H1 (cell line): ENCODE results near the gene PLCB4. TPM values are rescaled to one million over a fixed set of nuclear protein-coding genes. Genes with fewer than 3 reads are reported as not detected.

Source experiments
- CTCF ChIA-PET: fragments of 300-600 bp; sonication (Branson Sonifier 250); formaldehyde crosslinking; loops from one replicate; lab custom pipeline; 2021; ENCODE audit not compliant: partially characterized antibody; lab: Charles Lee
- POLR2A ChIA-PET: fragments of 300-600 bp; sonication (Branson Sonifier 250); formaldehyde crosslinking; loops from one replicate; lab custom pipeline; 2021; ENCODE audit warnings: inconsistent platforms; ENCODE audit not compliant: partially characterized antibody; lab: Charles Lee
- DNase-seq, 2 experiments: peaks; one replicate each; pipeline versions ENCODE4 v3.0.0 to v3.0.0-alpha.2; 2010 to 2022; ENCODE audit warnings: low spot score in 2 of 2, low read depth in 1 of 2, mixed read lengths in 1 of 2
- FAIRE-seq: peaks from 2 replicates; lab custom pipeline; 2011; peaks lifted over from hg19 to GRCh38; lab: Jason Lieb, UNC
- H2AFZ ChIP-seq: 2 replicates; pipeline ENCODE4 v1.8.1; 2012; ENCODE audit warnings: low read length, inconsistent platforms
- H2AK5ac ChIP-seq: 2 replicates; pipeline ENCODE4 v1.6.1; 2013; ENCODE audit warnings: low read depth, low read length
- H2BK120ac ChIP-seq: replicated peaks from 2 replicates; pipeline ENCODE3; 2013; ENCODE audit warnings: low read depth, low read length, inconsistent platforms
- H2BK12ac ChIP-seq: 2 replicates; pipeline ENCODE4 v1.6.1; 2013; ENCODE audit warnings: low read depth, low read length
- H2BK15ac ChIP-seq: 2 replicates; pipeline ENCODE4 v1.6.1; 2013; ENCODE audit warnings: low read length
- H2BK20ac ChIP-seq: 2 replicates; pipeline ENCODE4 v1.6.1; 2013; ENCODE audit warnings: low read length
- H2BK5ac ChIP-seq: 2 replicates; pipeline ENCODE4 v1.6.1; 2013; ENCODE audit warnings: low read depth, low read length
- H3K14ac ChIP-seq: 2 replicates; pipeline ENCODE4 v1.6.1; 2013; ENCODE audit warnings: inconsistent platforms; ENCODE audit not compliant: insufficient read length
- H3K18ac ChIP-seq: 2 replicates; pipeline ENCODE4 v1.6.1; 2013; ENCODE audit warnings: low read length; ENCODE audit errors: extremely low read depth
- H3K23ac ChIP-seq: 2 replicates; pipeline ENCODE4 v1.6.1; 2013; ENCODE audit warnings: inconsistent platforms; ENCODE audit not compliant: insufficient read length
- H3K23me2 ChIP-seq: 2 replicates; pipeline ENCODE4 v1.6.1; 2013; ENCODE audit warnings: low read depth, low read length
- H3K27ac ChIP-seq: 2 replicates; pipeline ENCODE4 v1.6.1; 2011; ENCODE audit warnings: low read depth, low read length, inconsistent platforms
- H3K27me3 ChIP-seq, 4 experiments: replicated peaks in 1 of 4; 1 replicate in 1 of 4; 2 replicates in 3 of 4; pipeline versions ENCODE4 v1.6.1 to v1.8.1; 2011 to 2013; ENCODE audit warnings: low read length in 3 of 4, mild to moderate bottlenecking in 3 of 4, inconsistent platforms in 2 of 4, mixed read lengths in 2 of 4, moderate library complexity in 1 of 4; ENCODE audit not compliant: control insufficient read depth in 3 of 4, insufficient read depth in 3 of 4; ENCODE audit errors: extremely low read depth in 1 of 4
- H3K36me3 ChIP-seq, 4 experiments: 2 replicates each; pipeline versions ENCODE4 v1.6.1 to v1.8.1; 2011 to 2013; ENCODE audit warnings: mild to moderate bottlenecking in 4 of 4, low read length in 3 of 4, moderate library complexity in 2 of 4, control low read depth in 1 of 4, inconsistent platforms in 1 of 4; ENCODE audit not compliant: insufficient read depth in 4 of 4, control insufficient read depth in 2 of 4
- H3K4ac ChIP-seq: replicated peaks from 2 replicates; pipeline ENCODE3; 2013; ENCODE audit warnings: low read length, low read depth, mixed read lengths, inconsistent platforms; ENCODE audit not compliant: insufficient read length
- H3K4me1 ChIP-seq, 4 experiments: replicated peaks in 1 of 4; 1 replicate in 1 of 4; 2 replicates in 3 of 4; pipeline versions ENCODE4 v1.6.1 to v1.8.1; 2011 to 2013; ENCODE audit warnings: low read length in 3 of 4, inconsistent platforms in 2 of 4, mixed read lengths in 1 of 4; ENCODE audit not compliant: insufficient read depth in 4 of 4, control insufficient read depth in 3 of 4
- H3K4me2 ChIP-seq, 2 experiments: 2 replicates each; pipeline versions ENCODE4 v1.6.1 to v1.8.1; 2011 to 2013; ENCODE audit warnings: low read depth in 2 of 2, low read length in 2 of 2, control low read depth in 1 of 2, inconsistent platforms in 1 of 2, mild to moderate bottlenecking in 1 of 2; ENCODE audit not compliant: insufficient read depth in 1 of 2
- H3K4me3 ChIP-seq, 4 experiments: fragments of 200-600, 300-600 bp in 1 of 4; sonication (generic), shearing (Covaris generic), sonication (Bioruptor Twin) in 1 of 4; 2 replicates each; pipeline versions ENCODE4 v1.5.1 to v1.8.1; 2011 to 2016; ENCODE audit warnings: low read length in 4 of 4, low read depth in 3 of 4, control low read depth in 2 of 4, inconsistent platforms in 2 of 4, mild to moderate bottlenecking in 2 of 4, mixed read lengths in 1 of 4, moderate library complexity in 1 of 4; ENCODE audit not compliant: insufficient read depth in 2 of 4; ENCODE audit errors: extremely low read depth in 1 of 4
- H3K56ac ChIP-seq: replicated peaks from 2 replicates; pipeline ENCODE3; 2013; ENCODE audit warnings: low read depth, mild to moderate bottlenecking, mixed read lengths, low read length, inconsistent platforms; ENCODE audit not compliant: insufficient read length
- H3K79me1 ChIP-seq: 2 replicates; pipeline ENCODE4 v1.6.1; 2013; ENCODE audit warnings: low read depth, low read length, control low read depth
- H3K79me2 ChIP-seq, 2 experiments: 2 replicates each; pipeline versions ENCODE4 v1.6.1 to v1.8.1; 2012 to 2013; ENCODE audit warnings: low read length in 2 of 2, mild to moderate bottlenecking in 2 of 2, inconsistent platforms in 1 of 2; ENCODE audit not compliant: insufficient read depth in 2 of 2, control insufficient read depth in 1 of 2
- H3K9ac ChIP-seq, 4 experiments: replicated peaks in 1 of 4; 1 replicate in 1 of 4; 2 replicates in 3 of 4; pipeline versions ENCODE4 v1.6.1 to v1.8.1; 2011 to 2013; ENCODE audit warnings: low read depth in 3 of 4, low read length in 3 of 4, control low read depth in 2 of 4, mild to moderate bottlenecking in 2 of 4, moderate library complexity in 2 of 4, inconsistent platforms in 1 of 4; ENCODE audit errors: extremely low read depth in 1 of 4
- H3K9me3 ChIP-seq, 2 experiments: 2 replicates each; pipeline versions ENCODE4 v1.6.1 to v1.8.1; 2012 to 2013; ENCODE audit warnings: mild to moderate bottlenecking in 2 of 2, moderate library complexity in 2 of 2, control low read depth in 1 of 2, inconsistent platforms in 1 of 2, low read depth in 1 of 2, low read length in 1 of 2, mixed read lengths in 1 of 2; ENCODE audit not compliant: insufficient read depth in 2 of 2
- H4K20me1 ChIP-seq, 2 experiments: replicated peaks in 1 of 2; 2 replicates each; pipeline versions ENCODE3 to v1.8.1; 2011 to 2013; ENCODE audit warnings: inconsistent platforms in 2 of 2, low read length in 2 of 2, mild to moderate bottlenecking in 1 of 2; ENCODE audit not compliant: insufficient read depth in 2 of 2, control insufficient read depth in 1 of 2
- H4K5ac ChIP-seq: 2 replicates; pipeline ENCODE4 v1.6.1; 2013; ENCODE audit warnings: low read length, low read depth, mixed read lengths, inconsistent platforms; ENCODE audit not compliant: insufficient read length
- H4K8ac ChIP-seq: 2 replicates; pipeline ENCODE4 v1.8.0; 2013; ENCODE audit warnings: mild to moderate bottlenecking, moderate library complexity, low read length, inconsistent platforms; ENCODE audit not compliant: insufficient read depth; ENCODE audit errors: extremely low read depth
- H4K91ac ChIP-seq: replicated peaks from 2 replicates; pipeline ENCODE3; 2013; ENCODE audit warnings: low read length, mixed read lengths, inconsistent platforms; ENCODE audit not compliant: insufficient read length
- ATF3 ChIP-seq: IDR thresholded peaks from 2 replicates; pipeline ENCODE4 v1.6.1; 2011; ENCODE audit warnings: low read depth, mild to moderate bottlenecking, low read length; ENCODE audit not compliant: insufficient read depth
- BACH1 ChIP-seq: IDR thresholded peaks from 2 replicates; pipeline ENCODE4 v1.6.1; 2012; ENCODE audit warnings: low read length, improper control_type of control experiment
- CBX5 ChIP-seq: fragments of 300-800, 300-1000 bp; sonication (generic); IDR thresholded peaks from 2 replicates; pipeline ENCODE4 v1.7.1; 2016; ENCODE audit warnings: antibody characterized with exemption, low read length, low read depth
- EP300 ChIP-seq, 2 experiments: IDR thresholded peaks; 1 replicate in 1 of 2; 2 replicates in 1 of 2; pipeline ENCODE4 v1.6.1; 2011 to 2012; ENCODE audit warnings: low read depth in 2 of 2, low read length in 2 of 2, mild to moderate bottlenecking in 2 of 2, borderline replicate concordance in 1 of 2, inconsistent platforms in 1 of 2, moderate library complexity in 1 of 2
- GTF2F1 ChIP-seq: IDR thresholded peaks from 2 replicates; pipeline ENCODE4 v1.6.1; 2012; ENCODE audit warnings: low read depth, low read length, improper control_type of control experiment, borderline replicate concordance
- JUND ChIP-seq: IDR thresholded peaks from 2 replicates; pipeline ENCODE4 v1.6.1; 2011; ENCODE audit warnings: mild to moderate bottlenecking, improper control_type of control experiment, low read length
- KDM1A ChIP-seq: fragments of 200-600, 300-600 bp; sonication (generic); IDR thresholded peaks from 2 replicates; pipeline ENCODE4 v1.7.1; 2016; ENCODE audit warnings: mild to moderate bottlenecking, low read length, borderline replicate concordance
- NRF1 ChIP-seq: IDR thresholded peaks from 2 replicates; pipeline ENCODE4 v1.6.1; 2011; ENCODE audit warnings: mild to moderate bottlenecking, low read depth, low read length, improper control_type of control experiment
- PHF8 ChIP-seq: fragments of 200-600 bp; sonication (generic); conservative IDR thresholded peaks from 2 replicates; pipeline ENCODE4 v1.7.1; 2012; ENCODE audit warnings: low read depth, mild to moderate bottlenecking, inconsistent platforms, low read length, moderate library complexity
- POU5F1 ChIP-seq: IDR thresholded peaks from 2 replicates; pipeline ENCODE4 v1.6.1; 2011; ENCODE audit warnings: low read depth, mild to moderate bottlenecking, low read length, moderate library complexity
- RBBP5 ChIP-seq: IDR thresholded peaks from 2 replicates; pipeline ENCODE4 v1.7.1; 2012; ENCODE audit warnings: low read depth, mild to moderate bottlenecking, inconsistent platforms, low read length, moderate library complexity, borderline replicate concordance
- RXRA ChIP-seq: IDR thresholded peaks from 2 replicates; pipeline ENCODE4 v1.6.1; 2011; ENCODE audit warnings: low read depth, mild to moderate bottlenecking, low read length, moderate library complexity; ENCODE audit not compliant: insufficient read depth
- SUZ12 ChIP-seq: fragments of 200-600 bp; sonication (generic); IDR thresholded peaks from 2 replicates; pipeline ENCODE4 v1.6.1; 2012; ENCODE audit warnings: mild to moderate bottlenecking, inconsistent platforms, low read length, moderate library complexity, mixed read lengths
- TBP ChIP-seq: IDR thresholded peaks from 2 replicates; pipeline ENCODE4 v1.6.1; 2011; ENCODE audit warnings: low read depth, low read length, improper control_type of control experiment
- WGBS, 2 experiments: shearing (Covaris generic) in 1 of 2; methylation state at CpG; one replicate each; pipeline versions ENCODE4 v1.1.6 to v1.1.7; 2013 to 2015; ENCODE audit warnings: low lambda C conversion rate in 2 of 2, mixed read lengths in 2 of 2, inconsistent platforms in 1 of 2, low coverage in 1 of 2, missing lambda C conversion rate in 1 of 2; ENCODE audit not compliant: insufficient replicate concordance in 2 of 2, insufficient coverage in 1 of 2, insufficient read length in 1 of 2; ENCODE audit errors: extremely low coverage in 1 of 2, missing lambda C conversion rate in 1 of 2; 5-methylcytosine and 5-hydroxymethylcytosine counted together
- polyA plus RNA-seq, 7 experiments: library from polyadenylated mRNA; depleted of rRNA in 3 of 7; stranded (reverse) in 5 of 7; unstranded in 2 of 7; fragments of >200 nt in 5 of 7; fragments of 200-250 nt in 2 of 7; gene quantifications; 1 replicate in 5 of 7; 2 replicates in 1 of 7; 4 replicates in 1 of 7; pipeline versions ENCODE4 v1.2.1 to v1.2.3, GENCODE V29; 2011 to 2013; ENCODE audit warnings: missing spikeins in 2 of 7, mixed read lengths in 2 of 7
- total RNA-seq: library from RNA; stranded (reverse); fragmentation: NEBNext Ultra II Directional; extraction: Animal tissue kit (Norgen Biotek cat#: 25700); gene quantifications from 2 replicates; pipeline ENCODE4 v1.2.1, GENCODE V29; 2021

Gene PLCB4
- total and polyA plus RNA-seq, 2 of the 8 experiments (the other 6 are each of a cell fraction or from before 2014, with no cell fraction given): 3.2 to 14.1 TPM

GRCh38 chr20:9415426-9415825 lies 346.5 kb downstream of the PLCB4 start:
- H4K20me1 ChIP-seq: no peaks in the 10 kb centered on the region
- H2AK5ac ChIP-seq: no peak overlapping the region
- H3K18ac ChIP-seq: no peak overlapping the region
- no peak overlapping the region for H3K27ac ChIP-seq
- H3K4me1 ChIP-seq: no peaks in the 10 kb centered on the region
- ChIA-PET POLR2A (no interaction called here), CTCF (interaction anchor here (1.1 to 1.7 kb wide), 5 partner anchors 8 to 198 kb away, joined by 3 to 9 read pairs (median 4); no protein-coding TSS in a partner anchor)
- H2AFZ ChIP-seq: no peak overlapping the region
- no peak overlapping the region for H3K9ac ChIP-seq
- H3K14ac ChIP-seq: no peak overlapping the region
- H3K23ac ChIP-seq: no peak overlapping the region
- no peaks in the 10 kb centered on the region for H3K79me2 ChIP-seq
- no peak overlapping the region for H2BK120ac ChIP-seq
- no peak overlapping the region for H3K56ac ChIP-seq
- H3K4me3 ChIP-seq: no peak overlapping the region
- H3K79me1 ChIP-seq: no peaks in the 10 kb centered on the region
- H2BK5ac ChIP-seq: no peak overlapping the region
- no peak overlapping the region for H3K4me2 ChIP-seq
- H2BK15ac ChIP-seq: no peak overlapping the region
- no peak for DNase-seq
- WGBS, 2 experiments: 89% methylated on average over 2 of the region's 2 CpGs; no CpG with 5 or more reads in 1 of the 2 experiments
- no peak overlapping the region for H4K5ac ChIP-seq
- no peak overlapping the region for H3K4ac ChIP-seq
- no peaks in the 10 kb centered on the region for H3K23me2 ChIP-seq
- no peak for FAIRE-seq
- H2BK12ac ChIP-seq: no peak overlapping the region
- H3K9me3 ChIP-seq: no peaks in the 10 kb centered on the region
- no peaks in the 10 kb centered on the region for H3K36me3 ChIP-seq
- no peak overlapping the region for H4K91ac ChIP-seq
- H4K8ac ChIP-seq: no peak overlapping the region
- H3K27me3 ChIP-seq: no peaks in the 10 kb centered on the region
- no peak overlapping the region for H2BK20ac ChIP-seq
- no peak for TF ChIP-seq KDM1A
- TF ChIP-seq CBX5: no peak
- TF ChIP-seq RXRA: no peak
- TF ChIP-seq PHF8: no peak
- TF ChIP-seq EP300 (IDR thresholded peaks at IDR 0.05; ENCODE audit: borderline replicate concordance in 1 of 2, low read depth in 2 of 2, low read length in 2 of 2): no peak
- TF ChIP-seq ATF3: no peak
- no peak for TF ChIP-seq GTF2F1
- TF ChIP-seq NRF1: no peak
- no peak for TF ChIP-seq JUND
- no peak for TF ChIP-seq BACH1
- TF ChIP-seq POU5F1: no peak
- TF ChIP-seq SUZ12: no peak
- TF ChIP-seq TBP: no peak
- no peak for TF ChIP-seq RBBP5
